ENCODE data around the gene CERS1.
A peak's percentile ranks its signal among the peaks of the same experiment; 100 is the strongest.
"Not testable (repeated sequence)": the region's sequence is repeated elsewhere in the genome, so short reads cannot be mapped to it uniquely, and the experiment has no call there.

The CERS1 gene

GRCh38 chr19:18917593-18917992 lies 21.6 kb upstream of the CERS1 start:
- not testable (repeated sequence) for DNase-seq

GRCh38 chr19:18915639-18916038 lies 19.7 kb upstream of the CERS1 start:
- DNase-seq, result peak; percentile 36

- DNase-seq, result no peak
Measured at GRCh38 chr19:18913466-18913865, 17.5 kb upstream of the CERS1 start.

GRCh38 chr19:18912933-18913332 lies 17.0 kb upstream of the CERS1 start:
- no peak for DNase-seq

- no peak for DNase-seq
Measured at GRCh38 chr19:18910801-18911436, 15.0 kb upstream of the CERS1 start.

- no peak for DNase-seq
Measured at GRCh38 chr19:18910010-18910409, 14.1 kb upstream of the CERS1 start.

- DNase-seq, result no peak
Measured at GRCh38 chr19:18908917-18909619, 13.1 kb upstream of the CERS1 start.

- no peak for DNase-seq
Measured at GRCh38 chr19:18906605-18907519, 10.9 kb upstream of the CERS1 start.

- no peak for DNase-seq
Measured at GRCh38 chr19:18905513-18906236, 9.7 kb upstream of the CERS1 start.

GRCh38 chr19:18905058-18905456 lies 9.1 kb upstream of the CERS1 start:
- no peak for DNase-seq

GRCh38 chr19:18904334-18905057 lies 8.5 kb upstream of the CERS1 start:
- no peak for DNase-seq

- DNase-seq, result no peak
Measured at GRCh38 chr19:18903156-18904037, 7.4 kb upstream of the CERS1 start.

GRCh38 chr19:18902519-18902918 lies 6.6 kb upstream of the CERS1 start:
- DNase-seq, result not testable (repeated sequence)

- no peak for DNase-seq
Measured at GRCh38 chr19:18901491-18901890, 5.5 kb upstream of the CERS1 start.

- no peak for DNase-seq
Measured at GRCh38 chr19:18900700-18901481, 4.9 kb upstream of the CERS1 start.

GRCh38 chr19:18899624-18900560 lies 3.9 kb upstream of the CERS1 start:
- no peak for DNase-seq

GRCh38 chr19:18898607-18899408 lies 2.9 kb upstream of the CERS1 start:
- DNase-seq, result no peak

- DNase-seq, result no peak
Measured at GRCh38 chr19:18898081-18898606, 2.2 kb upstream of the CERS1 start.
